DOHH2 (cell line): ENCODE measurements around the gene GNAO1.

Source experiments
- H3F3A ChIP-seq: fragments of 200-600 bp; sonication (generic), shearing (Covaris generic); 2 replicates; pipeline ENCODE4 v1.6.0; 2016; ENCODE audit warnings: antibody characterized with exemption, mild to moderate bottlenecking; ENCODE audit not compliant: control insufficient read depth, insufficient read depth
- H3K27ac ChIP-seq: fragments of 200-600 bp; sonication (generic); 2 replicates; pipeline ENCODE4 v1.5.1; 2014; ENCODE audit warnings: low read depth, mild to moderate bottlenecking, low read length, moderate library complexity
- H3K27me3 ChIP-seq: fragments of 200-600 bp; sonication (generic); 2 replicates; pipeline ENCODE4 v1.6.1; 2014; ENCODE audit warnings: mild to moderate bottlenecking, low read length, mixed read lengths; ENCODE audit not compliant: control insufficient read depth
- H3K36me3 ChIP-seq: fragments of 200-600 bp; sonication (generic); 2 replicates; pipeline ENCODE4 v1.6.1; 2014; ENCODE audit warnings: mild to moderate bottlenecking, low read length, moderate library complexity, mixed read lengths; ENCODE audit not compliant: control insufficient read depth
- H3K4me1 ChIP-seq: fragments of 200-600 bp; sonication (generic); 2 replicates; pipeline ENCODE4 v1.6.1; 2014; ENCODE audit warnings: mild to moderate bottlenecking, low read length, mixed read lengths; ENCODE audit not compliant: control insufficient read depth
- H3K4me2 ChIP-seq: fragments of 200-600 bp; sonication (generic); 2 replicates; pipeline ENCODE4 v1.6.0; 2014; ENCODE audit warnings: mild to moderate bottlenecking, low read length, moderate library complexity
- H3K4me3 ChIP-seq: fragments of 200-600 bp; sonication (generic); 2 replicates; pipeline ENCODE4 v1.5.1; 2014; ENCODE audit warnings: mild to moderate bottlenecking, low read length, mixed read lengths
- H3K79me2 ChIP-seq: fragments of 200-600 bp; sonication (generic); 2 replicates; pipeline ENCODE4 v1.6.1; 2014; ENCODE audit warnings: mild to moderate bottlenecking, low read length, mixed read lengths; ENCODE audit not compliant: control insufficient read depth
- H3K9me2 ChIP-seq: fragments of 200-600 bp; sonication (generic); replicated peaks from 2 replicates; pipeline ENCODE4 v1.6.1; 2014; ENCODE audit warnings: mild to moderate bottlenecking, low read length, mixed read lengths; ENCODE audit not compliant: control insufficient read depth
- H3K9me3 ChIP-seq: fragments of 200-600 bp; sonication (generic); 2 replicates; pipeline ENCODE4 v1.6.1; 2014; ENCODE audit warnings: antibody characterized with exemption, low read length, mixed read lengths; ENCODE audit not compliant: control insufficient read depth, insufficient read depth
- H4K20me1 ChIP-seq: fragments of 200-600 bp; sonication (generic); 2 replicates; pipeline ENCODE4 v1.6.0; 2014; ENCODE audit warnings: low read depth, mild to moderate bottlenecking, antibody characterized with exemption, low read length, moderate library complexity; ENCODE audit not compliant: control insufficient read depth, insufficient read depth
- EZH2phosphoT487 ChIP-seq: fragments of 200-600 bp; sonication (generic); IDR thresholded peaks from 2 replicates; pipeline ENCODE4 v1.6.1; 2017; ENCODE audit warnings: borderline replicate concordance, mild to moderate bottlenecking, antibody characterized with exemption, low read length, moderate library complexity, mixed read lengths
- TF ChIP-seq, protein P1 (sequence below): fragments of 200-600 bp; sonication (generic); IDR thresholded peaks from one replicate; pipeline ENCODE4 v1.5.1; 2014; ENCODE audit warnings: antibody characterized with exemption, mild to moderate bottlenecking, low read depth, low read length; ENCODE audit not compliant: poor library complexity, severe bottlenecking

Gene GNAO1

GRCh38 chr16:56337131-56337857 lies 146.0 kb downstream of the GNAO1 start:
- Histone ChIP-seq H3K27ac (no peak overlapping the region), H3K36me3 (no peaks in the 10 kb centered on the region), H4K20me1 (no peaks in the 10 kb centered on the region), H3K79me2 (no peaks in the 10 kb centered on the region), H3K4me3 (no peak overlapping the region), H3K9me3 (no peaks in the 10 kb centered on the region), H3K27me3 (no peaks in the 10 kb centered on the region), H3K9me2 (no peaks in the 10 kb centered on the region), H3K4me2 (no peak overlapping the region), H3F3A (no peaks in the 10 kb centered on the region), H3K4me1 (no peaks in the 10 kb centered on the region)
- TF ChIP-seq, protein P1, sequence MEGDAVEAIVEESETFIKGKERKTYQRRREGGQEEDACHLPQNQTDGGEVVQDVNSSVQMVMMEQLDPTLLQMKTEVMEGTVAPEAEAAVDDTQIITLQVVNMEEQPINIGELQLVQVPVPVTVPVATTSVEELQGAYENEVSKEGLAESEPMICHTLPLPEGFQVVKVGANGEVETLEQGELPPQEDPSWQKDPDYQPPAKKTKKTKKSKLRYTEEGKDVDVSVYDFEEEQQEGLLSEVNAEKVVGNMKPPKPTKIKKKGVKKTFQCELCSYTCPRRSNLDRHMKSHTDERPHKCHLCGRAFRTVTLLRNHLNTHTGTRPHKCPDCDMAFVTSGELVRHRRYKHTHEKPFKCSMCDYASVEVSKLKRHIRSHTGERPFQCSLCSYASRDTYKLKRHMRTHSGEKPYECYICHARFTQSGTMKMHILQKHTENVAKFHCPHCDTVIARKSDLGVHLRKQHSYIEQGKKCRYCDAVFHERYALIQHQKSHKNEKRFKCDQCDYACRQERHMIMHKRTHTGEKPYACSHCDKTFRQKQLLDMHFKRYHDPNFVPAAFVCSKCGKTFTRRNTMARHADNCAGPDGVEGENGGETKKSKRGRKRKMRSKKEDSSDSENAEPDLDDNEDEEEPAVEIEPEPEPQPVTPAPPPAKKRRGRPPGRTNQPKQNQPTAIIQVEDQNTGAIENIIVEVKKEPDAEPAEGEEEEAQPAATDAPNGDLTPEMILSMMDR: no peak
- no peak for TF ChIP-seq EZH2phosphoT487

- Histone ChIP-seq H3K27me3 (no peaks in the 10 kb centered on the region), H3F3A (no peaks in the 10 kb centered on the region), H3K27ac (no peak overlapping the region), H3K4me1 (no peaks in the 10 kb centered on the region), H3K79me2 (no peaks in the 10 kb centered on the region), H4K20me1 (no peaks in the 10 kb centered on the region), H3K36me3 (no peaks in the 10 kb centered on the region), H3K9me2 (no peaks in the 10 kb centered on the region), H3K4me2 (no peak overlapping the region), H3K4me3 (no peak overlapping the region), H3K9me3 (no peaks in the 10 kb centered on the region)
- no peak for TF ChIP-seq EZH2phosphoT487
- TF ChIP-seq, protein P1: no peak
These were observed 146.6 kb downstream of the GNAO1 start for GRCh38 chr16:56337858-56338325.

GRCh38 chr16:56338566-56339318 lies 147.5 kb downstream of the GNAO1 start:
- Histone ChIP-seq H3F3A (no peaks in the 10 kb centered on the region), H4K20me1 (no peaks in the 10 kb centered on the region), H3K27ac (no peak overlapping the region), H3K4me2 (no peak overlapping the region), H3K27me3 (no peaks in the 10 kb centered on the region), H3K4me3 (no peak overlapping the region), H3K4me1 (no peaks in the 10 kb centered on the region), H3K79me2 (no peaks in the 10 kb centered on the region), H3K9me3 (no peaks in the 10 kb centered on the region), H3K36me3 (no peaks in the 10 kb centered on the region), H3K9me2 (no peaks in the 10 kb centered on the region)
- TF ChIP-seq, protein P1: no peak
- TF ChIP-seq EZH2phosphoT487: no peak
